SK-N-SH (cell line): ENCODE data around the gene ZFHX3. TPM values are rescaled to one million over a fixed set of nuclear protein-coding genes. Genes with fewer than 3 reads are reported as not detected.

Experiments used
- CTCF ChIA-PET: fragments of 300-600, 350-600 bp; formaldehyde crosslinking; extraction: SDS; loops from one replicate; lab custom pipeline; 2021; lab: Yijun Ruan, JAX
- POLR2A ChIA-PET: fragments of 350-600 bp; sonication (Branson Sonifier 250); formaldehyde crosslinking; extraction: SDS; loops from one replicate; lab custom pipeline; 2020; ENCODE audit warnings: antibody characterized with exemption, inconsistent platforms; lab: Yijun Ruan, JAX
- DNase-seq: peaks from one replicate; pipeline ENCODE4 v3.0.0; 2012
- H2AFZ ChIP-seq: fragments of 200-600 bp; sonication (generic); 2 replicates; pipeline ENCODE4 v1.8.1; 2016; ENCODE audit warnings: antibody characterized with exemption, mild to moderate bottlenecking, low read depth
- H3F3A ChIP-seq: fragments of 200-600 bp; sonication (generic); replicated peaks from 2 replicates; pipeline ENCODE3; 2016; ENCODE audit warnings: antibody characterized with exemption, mild to moderate bottlenecking; ENCODE audit not compliant: insufficient read depth
- H3K27ac ChIP-seq, 2 experiments: fragments of 200-500 bp in 1 of 2; fragments of 200-600 bp in 1 of 2; sonication (Bioruptor generic) in 1 of 2; sonication (generic), shearing (Covaris generic) in 1 of 2; 2 replicates each; pipeline versions ENCODE4 v1.5.1 to v1.6.1; 2014 to 2016; ENCODE audit warnings: low read depth in 2 of 2, inconsistent platforms in 1 of 2, low read length in 1 of 2, mild to moderate bottlenecking in 1 of 2, mixed read lengths in 1 of 2
- H3K27me3 ChIP-seq: fragments of 200-600 bp; sonication (generic), shearing (Covaris generic); 2 replicates; pipeline ENCODE4 v1.6.1; 2016; ENCODE audit warnings: mixed run types; ENCODE audit not compliant: insufficient read depth
- H3K36me3 ChIP-seq, 2 experiments: fragments of 200-500 bp in 1 of 2; fragments of 200-600 bp in 1 of 2; sonication (Bioruptor generic) in 1 of 2; sonication (generic) in 1 of 2; replicated peaks in 1 of 2; 2 replicates each; pipeline versions ENCODE3 to v1.5.1; 2014 to 2016; ENCODE audit warnings: low read length in 1 of 2, mild to moderate bottlenecking in 1 of 2; ENCODE audit not compliant: insufficient read depth in 2 of 2, control insufficient read depth in 1 of 2
- H3K4me1 ChIP-seq, 2 experiments: fragments of 200-500 bp in 1 of 2; fragments of 200-600 bp in 1 of 2; sonication (Bioruptor generic) in 1 of 2; sonication (generic), shearing (Covaris generic) in 1 of 2; 2 replicates each; pipeline versions ENCODE4 v1.5.1 to v1.6.1; 2014 to 2016; ENCODE audit warnings: low read depth in 1 of 2, low read length in 1 of 2, mixed run types in 1 of 2; ENCODE audit not compliant: insufficient read depth in 2 of 2, control insufficient read depth in 1 of 2
- H3K4me2 ChIP-seq: fragments of 200-600 bp; sonication (generic), shearing (Covaris generic); 2 replicates; pipeline ENCODE4 v1.6.1; 2017; ENCODE audit warnings: mixed run types
- H3K4me3 ChIP-seq, 2 experiments: fragments of 200-500 bp in 1 of 2; fragments of 200-600 bp in 1 of 2; sonication (Bioruptor generic) in 1 of 2; sonication (generic), shearing (Covaris generic) in 1 of 2; 2 replicates each; pipeline versions ENCODE4 v1.5.1 to v1.8.1; 2014 to 2016; ENCODE audit warnings: low read depth in 2 of 2, inconsistent platforms in 1 of 2, low read length in 1 of 2, mild to moderate bottlenecking in 1 of 2, mixed read lengths in 1 of 2, moderate library complexity in 1 of 2
- H3K79me2 ChIP-seq: fragments of 200-600 bp; sonication (generic); 2 replicates; pipeline ENCODE4 v1.8.1; 2017; ENCODE audit warnings: mild to moderate bottlenecking; ENCODE audit not compliant: insufficient read depth
- H3K9ac ChIP-seq: fragments of 200-600 bp; sonication (generic); 2 replicates; pipeline ENCODE4 v1.6.1; 2017; ENCODE audit warnings: mixed run types
- H3K9me2 ChIP-seq: fragments of 200-600 bp; sonication (generic); 2 replicates; pipeline ENCODE4 v1.6.1; 2017; ENCODE audit warnings: mixed run types
- H3K9me3 ChIP-seq: fragments of 200-600 bp; sonication (generic); 2 replicates; pipeline ENCODE4 v1.6.1; 2017; ENCODE audit warnings: mixed run types, mild to moderate bottlenecking, moderate library complexity
- H4K20me1 ChIP-seq: fragments of 200-600 bp; sonication (generic); 2 replicates; pipeline ENCODE4 v1.6.1; 2017; ENCODE audit warnings: mild to moderate bottlenecking, mixed run types; ENCODE audit not compliant: insufficient read depth
- EP300 ChIP-seq, 2 experiments: IDR thresholded peaks; 2 replicates each; pipeline versions ENCODE4 v1.4.0 to v1.6.1; 2012; ENCODE audit warnings: borderline replicate concordance in 1 of 2, low read depth in 1 of 2, low read length in 1 of 2
- MXI1 ChIP-seq: IDR thresholded peaks from 2 replicates; pipeline ENCODE4 v1.6.1; 2012; ENCODE audit warnings: mild to moderate bottlenecking, low read depth, low read length, improper control_type of control experiment
- NFIC ChIP-seq: IDR thresholded peaks from 2 replicates; pipeline ENCODE4 v1.4.0; 2012; ENCODE audit warnings: borderline replicate concordance
- NRF1 ChIP-seq: IDR thresholded peaks from 2 replicates; pipeline ENCODE4 v1.6.1; 2012; ENCODE audit warnings: low read depth, mild to moderate bottlenecking, low read length
- POLR2AphosphoS5 ChIP-seq: IDR thresholded peaks from 2 replicates; pipeline ENCODE4 v1.6.1; 2012; ENCODE audit warnings: low read depth, low read length
- RAD21 ChIP-seq: IDR thresholded peaks from 2 replicates; pipeline ENCODE4 v1.6.1; 2012; ENCODE audit warnings: mild to moderate bottlenecking, low read length
- SIN3A ChIP-seq: IDR thresholded peaks from 2 replicates; pipeline ENCODE4 v1.6.1; 2012; ENCODE audit warnings: low read depth, mild to moderate bottlenecking, low read length, moderate library complexity, borderline replicate concordance
- TAF1 ChIP-seq: IDR thresholded peaks from 2 replicates; pipeline ENCODE4 v1.6.1; 2012; ENCODE audit warnings: low read depth, mild to moderate bottlenecking, low read length, moderate library complexity, borderline replicate concordance
- TEAD4 ChIP-seq: IDR thresholded peaks from 2 replicates; pipeline ENCODE4 v1.4.0; 2012; ENCODE audit warnings: mild to moderate bottlenecking, borderline replicate concordance; ENCODE audit not compliant: insufficient read depth
- YY1 ChIP-seq: IDR thresholded peaks from 2 replicates; pipeline ENCODE4 v1.4.0; 2012; ENCODE audit warnings: low read depth, mild to moderate bottlenecking
- WGBS: methylation state at CpG from one replicate; pipeline ENCODE4 v1.1.6; 2017; ENCODE audit warnings: low lambda C conversion rate; 5-methylcytosine and 5-hydroxymethylcytosine counted together
- polyA plus RNA-seq, 3 experiments: library from polyadenylated mRNA; depleted of rRNA; stranded (reverse); fragments of >200 nt; gene quantifications; 2 replicates each; pipeline ENCODE4 v1.2.3, GENCODE V29; 2012
- TF ChIP-seq, protein P1 (sequence below): IDR thresholded peaks from 2 replicates; pipeline ENCODE4 v1.4.0; 2012; ENCODE audit warnings: low read depth, borderline replicate concordance
- TF ChIP-seq, protein P2 (sequence below): IDR thresholded peaks from 2 replicates; pipeline ENCODE4 v1.4.0; 2012; ENCODE audit warnings: low read depth, borderline replicate concordance
- TF ChIP-seq, protein P3 (sequence below): IDR thresholded peaks from 2 replicates; pipeline ENCODE4 v1.4.0; 2012; ENCODE audit warnings: low read depth

Gene ZFHX3
- polyA plus RNA-seq, 1 of the 3 experiments (the other 2 are of a cell fraction), result 2.0 TPM

DNA sequence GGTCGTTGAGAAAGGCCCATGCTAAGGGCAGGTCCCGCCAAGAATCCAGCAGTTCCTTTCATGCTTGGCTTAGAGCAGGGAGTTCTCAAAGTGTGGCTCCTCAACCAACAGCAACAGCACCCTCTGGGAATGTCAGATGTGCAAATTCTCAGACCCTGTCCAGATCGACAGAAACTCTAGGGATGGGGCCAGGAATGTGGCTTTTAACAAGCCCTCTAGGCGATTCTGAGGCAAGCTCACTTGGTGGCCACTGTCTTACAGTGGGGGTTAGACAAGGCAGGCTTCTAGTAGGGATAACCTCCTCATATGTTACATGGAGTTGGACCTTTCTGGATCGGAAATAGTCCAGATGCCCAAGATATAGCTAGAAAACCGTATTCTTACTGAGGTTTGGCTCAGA is 144.8 kb downstream of the ZFHX3 start (continued):
- TF ChIP-seq EP300 (IDR thresholded peaks at IDR 0.05; ENCODE audit: borderline replicate concordance in 1 of 2, low read depth in 1 of 2, low read length in 1 of 2), result no peak
- TF ChIP-seq TAF1, result no peak
- TF ChIP-seq, all 33 proteins: peak for 0

DNA sequence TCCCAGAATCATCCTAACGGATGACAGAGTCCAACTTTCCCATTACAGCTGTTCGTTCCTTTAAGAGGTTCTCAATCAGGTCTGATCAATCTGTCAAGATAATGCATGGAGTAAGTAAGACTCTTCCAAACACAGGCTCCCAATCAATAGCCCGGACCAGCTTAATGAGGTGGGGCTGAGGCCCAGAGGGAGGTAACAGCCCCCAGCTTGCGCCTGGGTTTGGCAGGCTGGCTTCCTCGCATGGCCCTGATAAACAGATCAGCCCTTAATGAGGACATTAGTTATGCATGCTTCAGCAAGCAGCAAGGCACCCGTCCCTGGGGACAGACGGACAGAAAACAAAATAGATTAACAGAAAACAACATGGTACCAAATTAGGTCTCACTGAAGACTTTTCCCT is 145.7 kb downstream of the ZFHX3 start:
- Histone ChIP-seq H3K4me3 (no peak overlapping the region), H3K27me3 (no peaks in the 10 kb centered on the region), H3K4me2 (no peak overlapping the region), H2AFZ (no peak overlapping the region), H3K36me3 (no peaks in the 10 kb centered on the region), H3F3A (no peaks in the 10 kb centered on the region), H3K27ac (no peak overlapping the region), H3K9ac (no peak overlapping the region)
- WGBS, result 93% methylated on average over 6 of the region's 7 CpGs
- DNase-seq, result no peak
- POLR2A ChIA-PET, result no interaction called here
- TF ChIP-seq NFIC, result no peak
- no peak for TF ChIP-seq MXI1
- TF ChIP-seq, protein P1, sequence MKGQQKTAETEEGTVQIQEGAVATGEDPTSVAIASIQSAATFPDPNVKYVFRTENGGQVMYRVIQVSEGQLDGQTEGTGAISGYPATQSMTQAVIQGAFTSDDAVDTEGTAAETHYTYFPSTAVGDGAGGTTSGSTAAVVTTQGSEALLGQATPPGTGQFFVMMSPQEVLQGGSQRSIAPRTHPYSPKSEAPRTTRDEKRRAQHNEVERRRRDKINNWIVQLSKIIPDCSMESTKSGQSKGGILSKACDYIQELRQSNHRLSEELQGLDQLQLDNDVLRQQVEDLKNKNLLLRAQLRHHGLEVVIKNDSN, result no peak
- TF ChIP-seq NRF1, result no peak
- TF ChIP-seq, protein P2, sequence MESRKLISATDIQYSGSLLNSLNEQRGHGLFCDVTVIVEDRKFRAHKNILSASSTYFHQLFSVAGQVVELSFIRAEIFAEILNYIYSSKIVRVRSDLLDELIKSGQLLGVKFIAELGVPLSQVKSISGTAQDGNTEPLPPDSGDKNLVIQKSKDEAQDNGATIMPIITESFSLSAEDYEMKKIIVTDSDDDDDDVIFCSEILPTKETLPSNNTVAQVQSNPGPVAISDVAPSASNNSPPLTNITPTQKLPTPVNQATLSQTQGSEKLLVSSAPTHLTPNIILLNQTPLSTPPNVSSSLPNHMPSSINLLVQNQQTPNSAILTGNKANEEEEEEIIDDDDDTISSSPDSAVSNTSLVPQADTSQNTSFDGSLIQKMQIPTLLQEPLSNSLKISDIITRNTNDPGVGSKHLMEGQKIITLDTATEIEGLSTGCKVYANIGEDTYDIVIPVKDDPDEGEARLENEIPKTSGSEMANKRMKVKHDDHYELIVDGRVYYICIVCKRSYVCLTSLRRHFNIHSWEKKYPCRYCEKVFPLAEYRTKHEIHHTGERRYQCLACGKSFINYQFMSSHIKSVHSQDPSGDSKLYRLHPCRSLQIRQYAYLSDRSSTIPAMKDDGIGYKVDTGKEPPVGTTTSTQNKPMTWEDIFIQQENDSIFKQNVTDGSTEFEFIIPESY, result no peak
- TF ChIP-seq SIN3A, result no peak
- TF ChIP-seq POLR2AphosphoS5, result no peak
- no peak for TF ChIP-seq RAD21
- TF ChIP-seq, all 33 proteins: peak for 0
- CTCF ChIA-PET, result interaction anchor here (1.0 to 1.6 kb wide), 2 partner anchors 15 to 69 kb away, joined by 3 to 5 read pairs; no protein-coding TSS in a partner anchor
- Histone ChIP-seq H4K20me1 (0 out of 2 replicates have a peak, but pooled peaks cover 18% of the 10 kb centered on the region), H3K4me1 (peaks cover 4 to 5% of the 10 kb centered on the region in 2 experiments; a peak in 2 of 4 replicates), H3K9me3 (no peaks in the 10 kb centered on the region), H3K79me2 (peaks cover 37% of the 10 kb centered on the region), H3K9me2 (no peaks in the 10 kb centered on the region)

DNA sequence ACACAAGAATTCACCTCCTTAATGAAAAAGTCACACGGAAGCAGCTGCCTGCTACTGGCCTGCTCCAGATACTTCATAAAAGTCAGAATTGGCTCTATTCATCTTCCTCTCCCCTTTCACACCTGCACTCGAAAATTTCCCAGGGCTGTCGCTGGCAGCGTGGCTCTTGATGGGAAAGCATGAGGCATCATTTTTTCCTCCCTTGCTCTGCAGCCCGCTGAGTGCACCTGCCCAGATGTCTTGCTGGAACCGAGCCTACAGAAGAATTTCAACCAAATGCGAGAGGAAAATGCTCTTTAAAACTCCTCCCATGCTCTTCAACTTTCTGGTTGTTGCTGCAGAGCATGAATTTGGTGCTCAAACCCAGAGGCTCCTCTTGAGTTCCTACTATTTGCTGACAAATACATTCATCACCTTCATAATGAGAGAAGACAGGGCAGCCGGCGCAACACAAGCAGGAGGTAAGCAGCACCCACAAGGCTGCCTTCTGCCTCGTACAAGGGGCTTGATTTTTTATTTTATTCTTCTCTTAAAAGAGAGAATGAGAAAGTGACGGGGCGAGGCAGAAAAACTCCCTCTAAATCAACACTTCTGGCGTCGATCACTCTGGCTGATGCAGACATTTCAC is 146.8 kb downstream of the ZFHX3 start:
- Histone ChIP-seq H3K36me3 (no peaks in the 10 kb centered on the region), H3K9me2 (no peaks in the 10 kb centered on the region), H3F3A (no peaks in the 10 kb centered on the region), H3K4me3 (no peak overlapping the region), H3K79me2 (peaks cover 48% of the 10 kb centered on the region), H3K4me2 (no peak overlapping the region), H3K9ac (no peak overlapping the region), H3K4me1 (peaks cover 4 to 6% of the 10 kb centered on the region in 2 experiments; a peak in 2 of 4 replicates), H3K9me3 (no peaks in the 10 kb centered on the region), H3K27me3 (no peaks in the 10 kb centered on the region), H3K27ac (no peak overlapping the region), H2AFZ (no peak overlapping the region), H4K20me1 (peaks cover 26% of the 10 kb centered on the region; the same call in 1 of the 2 replicates)
- TF ChIP-seq, protein P3, sequence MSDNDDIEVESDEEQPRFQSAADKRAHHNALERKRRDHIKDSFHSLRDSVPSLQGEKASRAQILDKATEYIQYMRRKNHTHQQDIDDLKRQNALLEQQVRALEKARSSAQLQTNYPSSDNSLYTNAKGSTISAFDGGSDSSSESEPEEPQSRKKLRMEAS, result no peak
- TF ChIP-seq MXI1, result no peak
- TF ChIP-seq EP300 (IDR thresholded peaks at IDR 0.05; ENCODE audit: borderline replicate concordance in 1 of 2, low read depth in 1 of 2, low read length in 1 of 2), result no peak
- TF ChIP-seq, protein P2, result no peak
- no peak for TF ChIP-seq YY1
- no peak for TF ChIP-seq TEAD4
- POLR2A ChIA-PET, result no interaction called here
- CTCF ChIA-PET, result interaction anchor here (1.0 to 1.6 kb wide), 2 partner anchors 16 to 68 kb away, joined by 3 to 5 read pairs; no protein-coding TSS in a partner anchor
- WGBS, result 94% methylated on average over 14 of the region's 14 CpGs
- DNase-seq, result no peak
